C4-2B (cell line): ENCODE data around the gene TM7SF3.

ENCODE experiments used
- H3K27ac ChIP-seq: fragments of 450-650 bp; 2 replicates; pipeline ENCODE4 v1.5.1; 2017
- ZFX ChIP-seq: fragments of 450-650 bp; IDR thresholded peaks from 2 replicates; pipeline ENCODE4 v1.6.1; 2017
- TF ChIP-seq, protein P1 (sequence below): fragments of 450-650 bp; conservative IDR thresholded peaks from 2 replicates; pipeline ENCODE4 v1.5.1; 2017; ENCODE audit warnings: mild to moderate bottlenecking

The TM7SF3 gene

DNA sequence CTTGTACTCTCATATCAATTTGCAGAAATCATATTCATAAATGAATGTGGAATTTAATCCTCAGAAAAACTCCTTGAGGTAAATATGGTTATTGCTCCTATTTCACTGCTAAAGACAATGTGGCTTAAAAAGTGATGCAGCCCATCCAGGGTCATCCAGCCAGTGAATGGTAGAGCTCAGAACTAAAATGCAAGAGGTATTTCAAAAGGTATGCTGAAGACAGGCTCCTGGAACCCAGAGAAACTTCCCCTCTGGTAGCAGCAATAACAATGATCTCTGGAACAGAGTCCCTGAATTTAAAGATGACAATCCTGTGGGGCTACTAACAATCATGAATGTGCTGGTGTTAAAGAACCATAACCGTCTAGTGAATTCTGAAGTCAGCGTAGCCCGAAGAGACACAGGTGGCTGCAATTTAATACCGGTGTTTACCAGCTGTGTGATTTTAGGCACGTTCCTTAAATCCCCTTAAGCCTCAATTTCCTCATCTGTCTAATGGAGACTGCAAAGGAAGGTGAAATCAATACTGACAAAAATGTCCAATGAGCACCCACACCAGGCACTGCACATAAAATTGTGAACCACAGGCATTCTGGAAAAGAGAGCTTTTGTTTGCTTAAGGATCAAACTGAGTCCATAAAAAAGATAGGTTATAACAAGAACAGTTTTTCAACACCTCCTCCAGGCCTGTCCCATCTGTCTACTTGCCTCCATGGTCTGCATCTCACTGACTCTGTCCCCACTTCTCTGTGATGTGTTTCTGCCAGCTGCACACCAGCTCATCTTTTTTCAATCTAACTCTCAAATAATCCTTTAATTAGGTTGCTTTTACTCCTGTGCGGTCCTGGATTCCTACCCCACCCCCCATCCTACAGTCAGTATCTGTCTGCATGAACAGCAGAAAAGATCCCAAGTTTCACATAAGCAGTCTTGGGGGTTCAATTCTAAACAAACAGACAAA lies 10.5 kb downstream of the TM7SF3 start:
- H3K27ac ChIP-seq: no peak overlapping the region; the same call in 1 of the 2 replicates
- TF ChIP-seq, protein P1, sequence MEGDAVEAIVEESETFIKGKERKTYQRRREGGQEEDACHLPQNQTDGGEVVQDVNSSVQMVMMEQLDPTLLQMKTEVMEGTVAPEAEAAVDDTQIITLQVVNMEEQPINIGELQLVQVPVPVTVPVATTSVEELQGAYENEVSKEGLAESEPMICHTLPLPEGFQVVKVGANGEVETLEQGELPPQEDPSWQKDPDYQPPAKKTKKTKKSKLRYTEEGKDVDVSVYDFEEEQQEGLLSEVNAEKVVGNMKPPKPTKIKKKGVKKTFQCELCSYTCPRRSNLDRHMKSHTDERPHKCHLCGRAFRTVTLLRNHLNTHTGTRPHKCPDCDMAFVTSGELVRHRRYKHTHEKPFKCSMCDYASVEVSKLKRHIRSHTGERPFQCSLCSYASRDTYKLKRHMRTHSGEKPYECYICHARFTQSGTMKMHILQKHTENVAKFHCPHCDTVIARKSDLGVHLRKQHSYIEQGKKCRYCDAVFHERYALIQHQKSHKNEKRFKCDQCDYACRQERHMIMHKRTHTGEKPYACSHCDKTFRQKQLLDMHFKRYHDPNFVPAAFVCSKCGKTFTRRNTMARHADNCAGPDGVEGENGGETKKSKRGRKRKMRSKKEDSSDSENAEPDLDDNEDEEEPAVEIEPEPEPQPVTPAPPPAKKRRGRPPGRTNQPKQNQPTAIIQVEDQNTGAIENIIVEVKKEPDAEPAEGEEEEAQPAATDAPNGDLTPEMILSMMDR: no peak
- TF ChIP-seq ZFX: no peak

DNA sequence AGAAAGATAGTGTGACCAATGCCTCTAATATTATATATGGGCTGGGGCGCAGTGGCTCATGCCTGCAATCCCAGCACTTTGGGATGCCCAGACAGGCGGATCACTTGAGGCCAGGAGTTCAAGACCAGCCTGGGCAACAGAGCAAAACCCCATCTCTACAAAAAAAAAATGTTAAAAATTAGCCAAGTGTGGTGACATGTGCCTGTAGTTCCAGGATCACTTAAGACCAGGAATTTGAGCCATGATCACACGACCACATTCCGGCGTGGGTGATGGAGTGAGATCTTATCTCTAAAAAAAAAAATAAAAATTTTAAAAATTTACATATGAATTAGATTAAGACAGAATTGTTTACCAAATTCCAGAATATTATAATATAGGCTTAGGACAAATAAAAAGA lies 12.0 kb downstream of the TM7SF3 start:
- no peak for TF ChIP-seq ZFX
- TF ChIP-seq, protein P1: no peak
- no peak overlapping the region for H3K27ac ChIP-seq

DNA sequence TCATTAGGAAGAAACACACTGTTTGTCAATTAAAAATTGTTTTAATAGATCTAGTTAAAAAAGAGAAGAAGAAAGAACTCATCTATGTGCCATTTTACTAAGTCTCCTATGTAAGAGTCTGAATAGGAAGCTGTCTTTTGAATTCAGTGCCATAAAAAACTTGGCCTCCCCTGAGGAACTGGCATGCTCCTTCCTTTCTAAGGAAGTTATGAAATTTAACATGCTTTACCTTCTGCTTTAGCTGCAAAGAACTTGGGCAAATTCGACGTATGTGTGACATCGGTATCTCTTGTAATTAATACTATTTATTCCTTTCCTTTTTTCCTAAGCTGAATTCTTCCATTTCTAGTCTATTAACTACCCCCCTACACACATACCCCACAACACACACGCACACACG lies 12.5 kb downstream of the TM7SF3 start:
- TF ChIP-seq, protein P1: no peak
- no peak for TF ChIP-seq ZFX
- no peak overlapping the region for H3K27ac ChIP-seq

DNA sequence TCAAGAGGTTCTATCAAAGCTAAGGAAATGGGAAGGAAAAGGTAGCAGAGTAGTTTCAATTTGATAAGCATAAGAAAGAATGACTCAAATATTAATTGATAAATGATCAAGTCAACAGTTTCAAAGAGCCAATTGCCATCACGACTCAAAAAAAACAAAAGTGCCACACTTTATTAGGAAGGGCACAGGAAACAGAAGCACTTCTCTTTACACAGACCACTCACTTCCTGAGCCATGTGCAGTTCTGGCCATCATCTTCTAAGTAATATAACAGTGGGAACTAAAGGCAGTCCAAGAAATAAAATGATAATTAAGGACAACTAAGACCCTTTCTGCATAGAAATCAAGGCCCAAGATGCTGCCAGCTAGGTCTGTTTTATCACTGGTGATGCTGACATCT lies 13.2 kb downstream of the TM7SF3 start:
- TF ChIP-seq, protein P1: no peak
- no peak for TF ChIP-seq ZFX
- no peak overlapping the region for H3K27ac ChIP-seq

DNA sequence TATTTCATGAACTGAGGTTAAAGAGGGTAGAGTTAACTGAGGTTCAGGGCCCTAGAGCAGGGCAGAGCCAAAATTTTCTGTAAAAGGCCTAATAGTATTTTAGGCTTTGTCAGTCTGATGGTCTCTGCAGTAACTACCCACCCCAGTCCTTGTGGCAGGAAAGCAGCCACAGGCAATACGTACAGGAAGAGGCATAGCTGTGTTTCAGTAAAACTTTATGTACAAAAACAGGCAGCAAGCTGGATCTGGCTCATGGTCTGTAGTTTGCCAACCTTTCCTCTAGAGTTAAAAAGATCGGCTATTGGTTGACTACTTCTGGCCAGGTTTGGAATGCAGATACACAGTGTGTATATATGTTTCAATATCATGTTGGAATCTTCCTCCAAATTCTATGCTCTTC lies 17.2 kb downstream of the TM7SF3 start:
- no peak overlapping the region for H3K27ac ChIP-seq
- no peak for TF ChIP-seq ZFX
- TF ChIP-seq, protein P1: no peak

DNA sequence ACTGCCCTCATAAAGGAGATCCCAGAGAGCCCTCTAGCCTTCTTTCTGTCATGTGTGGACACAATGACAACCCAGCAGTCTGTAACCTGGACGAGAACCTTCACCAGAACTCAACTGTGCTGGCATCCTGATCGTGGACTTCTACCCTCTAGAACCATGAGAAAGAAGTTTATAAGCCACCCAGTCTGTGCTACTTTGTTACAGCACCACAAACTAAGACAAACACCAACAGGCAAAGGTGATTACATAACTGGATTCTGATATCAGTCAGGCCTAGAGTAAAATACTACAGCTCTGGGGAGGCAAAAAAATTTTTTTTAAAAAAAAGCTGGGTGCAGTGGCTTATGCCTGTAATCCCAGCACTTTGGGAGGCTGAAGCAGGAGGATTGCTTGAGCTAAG lies 18.5 kb downstream of the TM7SF3 start:
- TF ChIP-seq, protein P1: no peak
- no peak for TF ChIP-seq ZFX
- no peak overlapping the region for H3K27ac ChIP-seq

DNA sequence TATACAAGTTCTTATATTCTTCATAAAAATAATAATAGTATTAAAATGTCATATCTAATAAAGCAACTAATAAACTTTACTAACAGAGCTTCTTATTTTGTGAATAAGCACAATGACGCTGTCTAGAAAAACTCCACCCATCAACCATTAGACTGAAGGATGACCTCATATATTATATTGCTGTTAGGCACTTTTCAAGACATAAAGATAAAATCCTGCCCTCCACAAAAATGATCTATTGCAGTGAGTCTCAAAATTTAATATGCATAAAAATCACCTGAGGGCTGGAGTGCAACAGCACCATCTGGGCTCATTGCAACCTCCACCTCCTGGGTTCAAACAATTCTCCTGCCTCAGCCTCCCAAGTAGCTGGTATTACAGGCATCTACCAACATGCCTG lies 20.1 kb downstream of the TM7SF3 start:
- TF ChIP-seq ZFX: no peak
- TF ChIP-seq, protein P1: no peak
- no peak overlapping the region for H3K27ac ChIP-seq
